ENCODE measurements around the gene PRPF19. TPM values are rescaled to one million over a fixed set of nuclear protein-coding genes. Genes with fewer than 3 reads are reported as not detected.

PRPF19 gene
- total and polyA plus RNA-seq, 2 of the 13 experiments (the other 11 are each of a cell fraction or from before 2014, with no cell fraction given), result 27.4 to 91.1 TPM

DNA sequence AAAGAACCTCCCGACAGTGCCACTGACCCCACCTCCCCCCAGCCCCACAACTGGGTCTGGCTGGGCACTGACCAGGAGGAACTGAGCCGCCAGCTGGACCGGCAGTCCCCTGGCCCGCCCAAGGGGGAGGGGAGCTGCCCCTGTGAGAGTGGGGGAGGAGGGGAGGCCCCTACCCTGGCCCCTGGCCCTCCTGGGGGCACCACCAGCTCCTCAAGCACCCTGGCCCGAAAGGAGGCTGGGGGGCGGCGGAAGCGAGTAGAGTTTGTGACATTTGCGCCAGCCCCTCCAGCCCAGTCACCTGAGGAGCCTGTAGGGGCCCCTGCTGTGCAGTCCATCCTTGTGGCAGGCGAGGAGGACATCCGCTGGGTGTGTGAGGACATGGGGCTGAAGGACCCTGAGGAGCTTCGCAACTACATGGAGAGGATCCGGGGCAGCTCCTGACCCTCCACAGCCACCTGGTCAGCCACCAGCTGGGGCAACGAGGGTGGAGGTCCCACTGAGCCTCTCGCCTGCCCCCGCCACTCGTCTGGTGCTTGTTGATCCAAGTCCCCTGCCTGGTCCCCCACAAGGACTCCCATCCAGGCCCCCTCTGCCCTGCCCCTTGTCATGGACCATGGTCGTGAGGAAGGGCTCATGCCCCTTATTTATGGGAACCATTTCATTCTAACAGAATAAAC lies 30.2 kb upstream of the PRPF19 start:
- Histone ChIP-seq H3K9ac (ENCODE audit: insufficient read depth, low read depth, low read length) (no peak overlapping the region), H3K4me1 (ENCODE audit: insufficient read depth, low read length) (no peaks in the 10 kb centered on the region), H3K79me2 (ENCODE audit: insufficient read depth, low read length) (no peaks in the 10 kb centered on the region), H2AFZ (ENCODE audit: low read length) (no peak overlapping the region), H3K36me3 (replicated peaks in 1 of 2; ENCODE audit: control insufficient read depth in 1 of 2, insufficient read depth in 2 of 2, low read length in 2 of 2) (no peaks in the 10 kb centered on the region; a peak in 1 of 5 replicates), H3K27ac (ENCODE audit: extremely low read length, insufficient read depth, low read length) (no peak overlapping the region), H3K4me3 (replicated peaks in 1 of 3; ENCODE audit: insufficient read depth in 1 of 3, low read depth in 2 of 3, low read length in 3 of 3) (no peak overlapping the region), H4K20me1 (ENCODE audit: insufficient read depth, low read length) (no peaks in the 10 kb centered on the region), H3K9me3 (ENCODE audit: low read length) (no peaks in the 10 kb centered on the region), H3K27me3 (ENCODE audit: control insufficient read depth in 1 of 2, insufficient read depth in 2 of 2, low read length in 2 of 2) (no peaks in the 10 kb centered on the region; a peak in 2 of 5 replicates), H3K4me2 (ENCODE audit: low read depth, low read length) (no peak overlapping the region)
- WGBS (ENCODE audit: low lambda C conversion rate), result 84% methylated on average over 9 of the region's 18 CpGs
- ChIA-PET POLR2A (no interaction called here), CTCF (ENCODE audit: low intra/inter-chr PET ratio, low total read pairs) (no interaction called here)
- in situ Hi-C loops (cut with HindIII; ENCODE audit: extremely low pct_ligation_motif_present, low pct_unique_long_range_greater_than_20kb) (no loop called here), intact Hi-C loops (cut with micrococcal nuclease; ENCODE audit: unreplicated experiment) (no loop called here)
- ATAC-seq, result no peak
- no peak for DNase-seq (ENCODE audit: low spot score)
- no peak for FAIRE-seq
- BruUV-seq (replicated peaks), result TSS peak; percentile 43
- TF ChIP-seq ZNF441 (CRISPR knock-in tag; IDR thresholded peaks at IDR 0.05; ENCODE audit: borderline replicate concordance), result no peak
- TF ChIP-seq, protein P1, sequence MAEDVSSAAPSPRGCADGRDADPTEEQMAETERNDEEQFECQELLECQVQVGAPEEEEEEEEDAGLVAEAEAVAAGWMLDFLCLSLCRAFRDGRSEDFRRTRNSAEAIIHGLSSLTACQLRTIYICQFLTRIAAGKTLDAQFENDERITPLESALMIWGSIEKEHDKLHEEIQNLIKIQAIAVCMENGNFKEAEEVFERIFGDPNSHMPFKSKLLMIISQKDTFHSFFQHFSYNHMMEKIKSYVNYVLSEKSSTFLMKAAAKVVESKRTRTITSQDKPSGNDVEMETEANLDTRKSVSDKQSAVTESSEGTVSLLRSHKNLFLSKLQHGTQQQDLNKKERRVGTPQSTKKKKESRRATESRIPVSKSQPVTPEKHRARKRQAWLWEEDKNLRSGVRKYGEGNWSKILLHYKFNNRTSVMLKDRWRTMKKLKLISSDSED (CRISPR knock-in tag; IDR thresholded peaks at IDR 0.05), result no peak
- TF ChIP-seq, protein P2, sequence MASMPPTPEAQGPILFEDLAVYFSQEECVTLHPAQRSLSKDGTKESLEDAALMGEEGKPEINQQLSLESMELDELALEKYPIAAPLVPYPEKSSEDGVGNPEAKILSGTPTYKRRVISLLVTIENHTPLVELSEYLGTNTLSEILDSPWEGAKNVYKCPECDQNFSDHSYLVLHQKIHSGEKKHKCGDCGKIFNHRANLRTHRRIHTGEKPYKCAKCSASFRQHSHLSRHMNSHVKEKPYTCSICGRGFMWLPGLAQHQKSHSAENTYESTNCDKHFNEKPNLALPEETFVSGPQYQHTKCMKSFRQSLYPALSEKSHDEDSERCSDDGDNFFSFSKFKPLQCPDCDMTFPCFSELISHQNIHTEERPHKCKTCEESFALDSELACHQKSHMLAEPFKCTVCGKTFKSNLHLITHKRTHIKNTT (CRISPR knock-in tag; IDR thresholded peaks at IDR 0.05), result no peak
- TF ChIP-seq, protein P3, sequence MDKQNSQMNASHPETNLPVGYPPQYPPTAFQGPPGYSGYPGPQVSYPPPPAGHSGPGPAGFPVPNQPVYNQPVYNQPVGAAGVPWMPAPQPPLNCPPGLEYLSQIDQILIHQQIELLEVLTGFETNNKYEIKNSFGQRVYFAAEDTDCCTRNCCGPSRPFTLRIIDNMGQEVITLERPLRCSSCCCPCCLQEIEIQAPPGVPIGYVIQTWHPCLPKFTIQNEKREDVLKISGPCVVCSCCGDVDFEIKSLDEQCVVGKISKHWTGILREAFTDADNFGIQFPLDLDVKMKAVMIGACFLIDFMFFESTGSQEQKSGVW (CRISPR knock-in tag; IDR thresholded peaks at IDR 0.05; ENCODE audit: borderline replicate concordance), result no peak

All from HepG2 (cell line).